WTC11 (cell line): ENCODE measurements around the gene PDE11A.

Experiments used
- ATF6 ChIP-seq: sonication (generic); formaldehyde crosslinking; IDR thresholded peaks from 2 replicates; pipeline ENCODE4 v1.8.1; 2023; ENCODE audit warnings: mild to moderate bottlenecking, missing genetic modification reagents
- CTCF ChIP-seq: fragments of 200-600 bp; IDR thresholded peaks from 2 replicates; pipeline ENCODE4 v1.8.0; 2022; ENCODE audit warnings: antibody characterized with exemption
- ESRRA ChIP-seq: sonication (generic); formaldehyde crosslinking; IDR thresholded peaks from 2 replicates; pipeline ENCODE4 v1.8.1; 2022; ENCODE audit warnings: mild to moderate bottlenecking, missing genetic modification reagents, borderline replicate concordance
- HMGXB4 ChIP-seq: sonication (generic); formaldehyde crosslinking; IDR thresholded peaks from 2 replicates; pipeline ENCODE4 v1.8.1; 2023; ENCODE audit warnings: mild to moderate bottlenecking, moderate library complexity, missing genetic modification reagents
- JUN ChIP-seq: sonication (generic); formaldehyde crosslinking; IDR thresholded peaks from 2 replicates; pipeline ENCODE4 v1.8.0; 2023; ENCODE audit warnings: mild to moderate bottlenecking, missing genetic modification reagents
- RELA ChIP-seq: sonication (generic); formaldehyde crosslinking; IDR thresholded peaks from 2 replicates; pipeline ENCODE4 v1.8.1; 2022; ENCODE audit warnings: missing genetic modification reagents, mild to moderate bottlenecking, borderline replicate concordance
- TEAD1 ChIP-seq: sonication (generic); formaldehyde crosslinking; IDR thresholded peaks from 2 replicates; pipeline ENCODE4 v1.8.0; 2022; ENCODE audit warnings: mild to moderate bottlenecking, missing genetic modification reagents
- ZNF263 ChIP-seq: sonication (generic); formaldehyde crosslinking; IDR thresholded peaks from 2 replicates; pipeline ENCODE4 v1.8.1; 2022; ENCODE audit warnings: low read depth, mild to moderate bottlenecking, moderate library complexity, missing genetic modification reagents
- TF ChIP-seq, protein P1 (sequence below): sonication (generic); formaldehyde crosslinking; IDR thresholded peaks from 2 replicates; pipeline ENCODE4 v1.8.1; 2022; ENCODE audit warnings: low read depth, missing genetic modification reagents, borderline replicate concordance

DNA sequence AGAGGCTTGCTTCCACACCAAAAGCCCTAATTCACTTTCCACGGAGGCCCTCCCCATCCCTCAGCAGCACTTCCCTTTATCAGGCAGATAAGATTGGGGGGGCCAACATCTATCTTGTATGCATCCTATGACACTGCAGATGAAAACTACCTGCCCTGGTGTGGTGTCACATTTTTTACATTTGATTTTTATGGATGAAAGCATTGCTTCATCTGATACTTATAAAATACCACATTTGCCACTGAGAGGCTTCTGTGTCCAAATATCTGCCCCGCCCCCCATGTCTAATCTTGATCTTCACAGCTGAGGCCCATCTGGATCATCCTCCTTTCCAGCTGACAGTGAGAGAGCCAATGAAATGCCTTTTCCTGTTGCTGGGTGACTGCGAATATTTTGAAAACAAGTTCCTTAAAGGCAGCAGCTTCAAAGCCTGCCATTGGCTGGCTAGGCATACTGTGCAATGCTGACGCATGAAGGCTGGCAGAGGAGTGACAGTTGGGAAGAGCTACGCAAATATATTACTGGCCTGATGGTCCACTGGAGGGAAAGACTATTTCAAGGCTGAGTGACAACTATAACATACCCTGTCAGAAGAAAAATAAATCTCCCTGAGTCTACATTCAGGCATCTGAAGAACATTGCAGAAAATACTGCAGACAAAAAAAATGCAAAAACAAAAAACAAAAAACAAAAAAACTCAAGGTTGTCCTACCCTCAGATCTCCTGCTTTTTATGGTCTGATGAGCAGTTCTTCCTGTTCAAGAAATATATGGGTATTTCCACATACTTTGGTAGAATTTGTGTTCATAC, 318.7 kb downstream of the PDE11A start:
- no peak for TF ChIP-seq CTCF
- no peak for TF ChIP-seq ATF6 (CRISPR knock-in tag)
- no peak for TF ChIP-seq RELA (CRISPR knock-in tag)
- no peak for TF ChIP-seq TEAD1 (CRISPR knock-in tag)
- TF ChIP-seq, protein P1, sequence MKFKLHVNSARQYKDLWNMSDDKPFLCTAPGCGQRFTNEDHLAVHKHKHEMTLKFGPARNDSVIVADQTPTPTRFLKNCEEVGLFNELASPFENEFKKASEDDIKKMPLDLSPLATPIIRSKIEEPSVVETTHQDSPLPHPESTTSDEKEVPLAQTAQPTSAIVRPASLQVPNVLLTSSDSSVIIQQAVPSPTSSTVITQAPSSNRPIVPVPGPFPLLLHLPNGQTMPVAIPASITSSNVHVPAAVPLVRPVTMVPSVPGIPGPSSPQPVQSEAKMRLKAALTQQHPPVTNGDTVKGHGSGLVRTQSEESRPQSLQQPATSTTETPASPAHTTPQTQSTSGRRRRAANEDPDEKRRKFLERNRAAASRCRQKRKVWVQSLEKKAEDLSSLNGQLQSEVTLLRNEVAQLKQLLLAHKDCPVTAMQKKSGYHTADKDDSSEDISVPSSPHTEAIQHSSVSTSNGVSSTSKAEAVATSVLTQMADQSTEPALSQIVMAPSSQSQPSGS (CRISPR knock-in tag): no peak
- no peak for TF ChIP-seq ESRRA (CRISPR knock-in tag)
- no peak for TF ChIP-seq JUN (CRISPR knock-in tag)
- no peak for TF ChIP-seq ZNF263
- TF ChIP-seq HMGXB4 (CRISPR knock-in tag): no peak
